ENCODE data around the gene KHDC4. TPM values are rescaled to one million over a fixed set of nuclear protein-coding genes. Genes with fewer than 3 reads are reported as not detected.
A peak's percentile ranks its signal among the peaks of the same experiment; 100 is the strongest.
"Not testable (repeated sequence)": the region's sequence is repeated elsewhere in the genome, so short reads cannot be mapped to it uniquely, and the experiment has no call there.

Gene KHDC4
- total RNA-seq, 4 donors from 2014 or later = 46.8 to 82.8 (median 67.7) TPM

DNA sequence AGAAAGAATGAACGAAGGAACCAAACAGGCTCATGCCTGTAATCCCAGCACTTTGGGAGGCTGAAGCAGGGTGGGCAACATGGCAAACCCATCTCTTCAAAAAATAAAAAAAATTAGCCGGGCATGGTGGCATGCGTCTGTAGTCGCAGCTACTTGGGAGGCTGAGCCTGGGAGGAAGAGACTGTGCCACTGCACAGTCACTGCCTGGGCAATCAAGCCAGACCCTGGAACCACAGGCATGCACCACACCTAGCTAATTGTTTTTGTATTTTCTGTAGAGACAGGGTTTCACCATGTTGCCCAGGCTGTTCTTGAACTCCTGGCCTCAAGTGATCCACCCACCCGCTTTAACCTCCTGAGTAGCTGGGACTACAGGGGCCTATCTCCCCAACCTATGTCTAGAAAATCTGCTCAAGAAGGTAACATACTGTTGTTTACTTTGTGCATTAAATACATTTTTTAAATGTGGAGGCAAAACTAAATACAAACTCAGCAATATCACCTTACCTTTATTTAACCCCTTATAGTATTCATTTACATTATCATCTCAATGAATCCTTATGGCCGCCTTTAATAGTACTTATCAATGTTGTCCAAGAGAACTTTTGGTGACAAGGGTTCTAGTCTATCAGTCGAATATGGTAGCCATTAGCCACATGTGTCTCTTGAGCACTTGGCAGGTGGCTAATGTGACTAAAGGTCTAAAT is 2.7 kb downstream of the KHDC4 start:
- H3K27ac ChIP-seq = no peak overlapping the region
- no peaks in the 10 kb centered on the region for H3K9me3 ChIP-seq
- H3K4me3 ChIP-seq = peak overlapping the region in 1 of 4 donors; percentile 22
- 56 to 58% methylated on average over 7 of the region's 7 CpGs for WGBS, 2 donors
- no peak for DNase-seq (ENCODE audit: low spot score in 2 of 2)
- H3K4me1 ChIP-seq = peaks cover 6 to 43% (median 38%) of the 10 kb centered on the region in 4 donors
- H3K27me3 ChIP-seq = no peaks in the 10 kb centered on the region
- TF ChIP-seq POLR2A (IDR thresholded peaks at IDR 0.05) = no peak
- no peak for TF ChIP-seq EP300 (IDR thresholded peaks at IDR 0.05)
- TF ChIP-seq, protein P1, sequence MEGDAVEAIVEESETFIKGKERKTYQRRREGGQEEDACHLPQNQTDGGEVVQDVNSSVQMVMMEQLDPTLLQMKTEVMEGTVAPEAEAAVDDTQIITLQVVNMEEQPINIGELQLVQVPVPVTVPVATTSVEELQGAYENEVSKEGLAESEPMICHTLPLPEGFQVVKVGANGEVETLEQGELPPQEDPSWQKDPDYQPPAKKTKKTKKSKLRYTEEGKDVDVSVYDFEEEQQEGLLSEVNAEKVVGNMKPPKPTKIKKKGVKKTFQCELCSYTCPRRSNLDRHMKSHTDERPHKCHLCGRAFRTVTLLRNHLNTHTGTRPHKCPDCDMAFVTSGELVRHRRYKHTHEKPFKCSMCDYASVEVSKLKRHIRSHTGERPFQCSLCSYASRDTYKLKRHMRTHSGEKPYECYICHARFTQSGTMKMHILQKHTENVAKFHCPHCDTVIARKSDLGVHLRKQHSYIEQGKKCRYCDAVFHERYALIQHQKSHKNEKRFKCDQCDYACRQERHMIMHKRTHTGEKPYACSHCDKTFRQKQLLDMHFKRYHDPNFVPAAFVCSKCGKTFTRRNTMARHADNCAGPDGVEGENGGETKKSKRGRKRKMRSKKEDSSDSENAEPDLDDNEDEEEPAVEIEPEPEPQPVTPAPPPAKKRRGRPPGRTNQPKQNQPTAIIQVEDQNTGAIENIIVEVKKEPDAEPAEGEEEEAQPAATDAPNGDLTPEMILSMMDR (IDR thresholded peaks at IDR 0.05) = no peak
- peaks cover 10 to 63% (median 17%) of the 10 kb centered on the region in 3 donors for H3K36me3 ChIP-seq

DNA sequence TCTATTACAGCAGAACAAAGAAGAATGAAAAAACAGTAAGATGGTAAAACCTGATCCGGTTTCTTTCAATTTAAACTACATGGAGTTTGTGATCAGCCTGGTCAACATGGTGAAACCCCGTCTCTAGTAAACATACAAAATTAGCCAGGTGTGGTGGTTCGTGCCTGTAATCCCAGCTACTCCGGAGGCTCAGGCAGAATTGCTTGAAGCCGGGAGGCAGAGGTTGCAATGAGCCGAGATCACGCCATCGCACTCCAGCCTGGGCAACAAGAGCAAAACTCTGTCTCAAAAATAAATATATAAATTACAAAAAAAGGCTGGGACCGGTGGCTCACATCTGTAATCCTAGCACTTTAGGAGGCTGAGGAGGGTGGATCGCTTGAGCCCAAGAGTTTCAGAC is 3.5 kb downstream of the KHDC4 start:
- H3K27ac ChIP-seq; H3K9me3 ChIP-seq; H3K27me3 ChIP-seq; DNase-seq (ENCODE audit: low spot score in 2 of 2): not testable (repeated sequence)
- WGBS, 2 donors = 62 to 74% methylated on average over 10 of the region's 10 CpGs
- H3K4me1 ChIP-seq = peaks cover 6 to 43% (median 38%) of the 10 kb centered on the region in 4 donors
- peak overlapping the region in 1 of 4 donors; percentile 22 for H3K4me3 ChIP-seq
- H3K36me3 ChIP-seq = peaks cover 11 to 70% (median 25%) of the 10 kb centered on the region in 3 donors

DNA sequence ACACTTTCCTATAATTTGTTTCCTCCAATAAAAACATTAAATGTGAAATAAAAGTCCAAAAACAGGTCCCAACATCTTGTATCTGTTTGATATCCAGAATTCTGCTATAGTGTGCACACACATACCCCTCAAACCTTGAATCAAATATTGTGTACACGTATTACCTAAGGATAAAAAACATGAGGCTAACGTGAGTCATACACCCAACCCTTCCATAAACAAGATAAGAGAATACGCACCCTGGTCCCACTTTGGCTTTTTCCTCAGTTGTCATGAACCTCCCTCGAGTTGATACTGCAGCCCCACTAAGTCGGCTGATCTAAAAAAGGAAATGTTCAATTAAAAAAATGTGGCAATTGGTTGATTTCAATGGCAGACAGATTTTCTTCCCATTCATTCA is 5.2 kb downstream of the KHDC4 start:
- H3K4me1 ChIP-seq = peaks cover 6 to 40% (median 35%) of the 10 kb centered on the region in 4 donors
- H3K27ac ChIP-seq = no peak overlapping the region
- no peak for DNase-seq (ENCODE audit: low spot score in 2 of 2)
- H3K27me3 ChIP-seq = no peaks in the 10 kb centered on the region
- 77% methylated on average over 5 of the region's 5 CpGs for WGBS, 2 donors
- H3K4me3 ChIP-seq = no peak overlapping the region
- TF ChIP-seq, protein P1 (IDR thresholded peaks at IDR 0.05) = no peak
- TF ChIP-seq POLR2A (IDR thresholded peaks at IDR 0.05) = no peak
- TF ChIP-seq EP300 (IDR thresholded peaks at IDR 0.05) = no peak
- no peaks in the 10 kb centered on the region for H3K9me3 ChIP-seq
- peaks cover 15 to 87% (median 40%) of the 10 kb centered on the region in 3 donors for H3K36me3 ChIP-seq

DNA sequence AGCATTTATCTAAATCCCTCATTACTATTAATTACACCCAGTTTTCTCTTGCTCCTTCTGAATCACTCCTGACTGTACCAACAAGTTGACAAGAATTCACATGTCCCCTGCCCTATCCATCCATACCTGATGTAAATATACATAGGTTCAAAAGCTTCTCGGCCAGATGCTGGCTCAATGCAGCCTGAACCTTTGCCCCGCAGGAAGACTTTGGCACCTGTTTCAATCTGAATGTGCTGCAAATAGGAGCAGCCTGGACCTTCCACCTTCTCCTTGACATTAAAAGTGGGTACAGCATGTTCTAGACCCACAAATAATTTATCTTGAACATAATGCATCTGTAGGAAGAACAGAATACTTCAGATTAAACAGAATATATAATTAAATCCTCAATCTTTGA is 8.7 kb downstream of the KHDC4 start:
- TF ChIP-seq, protein P1 (IDR thresholded peaks at IDR 0.05) = no peak
- TF ChIP-seq EP300 (IDR thresholded peaks at IDR 0.05) (no peak), POLR2A (IDR thresholded peaks at IDR 0.05) (no peak)
- no peak for DNase-seq (ENCODE audit: low spot score in 2 of 2)
- no peaks in the 10 kb centered on the region for H3K9me3 ChIP-seq
- H3K27me3 ChIP-seq = no peaks in the 10 kb centered on the region
- WGBS, 2 donors = 93 to 94% methylated on average over 2 of the region's 2 CpGs
- peaks cover 0 to 7% (median 4%) of the 10 kb centered on the region in 4 donors for H3K4me1 ChIP-seq
- no peak overlapping the region for H3K4me3 ChIP-seq
- H3K36me3 ChIP-seq = peaks cover 15 to 99% (median 62%) of the 10 kb centered on the region in 3 donors
- H3K27ac ChIP-seq = no peak overlapping the region

DNA sequence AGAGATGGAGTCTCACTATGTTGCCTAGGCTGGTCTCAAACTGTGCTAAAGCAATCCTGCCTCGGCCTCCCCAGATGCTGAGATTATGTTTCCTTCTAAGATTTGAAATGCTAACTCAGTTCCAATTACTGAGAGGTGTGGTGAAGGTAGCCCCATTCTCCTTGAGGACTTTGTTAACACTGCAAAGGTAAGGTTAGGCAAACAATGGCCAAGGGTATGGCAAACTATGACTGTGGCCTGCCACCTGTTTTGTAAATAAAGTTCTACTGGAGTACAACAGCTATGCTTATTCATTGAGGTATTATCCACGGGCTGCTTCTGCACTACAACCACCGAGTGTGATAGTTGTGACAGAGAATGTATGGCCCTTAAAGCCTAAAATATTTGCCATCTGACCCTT is 13.5 kb downstream of the KHDC4 start:
- Histone ChIP-seq H3K9me3 (no peaks in the 10 kb centered on the region), H3K4me1 (no peaks in the 10 kb centered on the region), H3K27me3 (no peaks in the 10 kb centered on the region), H3K4me3 (no peak overlapping the region), H3K36me3 (peaks cover 7 to 100% (median 72%) of the 10 kb centered on the region in 3 donors), H3K27ac (no peak overlapping the region)
- 92 to 95% methylated on average over 3 of the region's 3 CpGs for WGBS, 2 donors
- TF ChIP-seq POLR2A (IDR thresholded peaks at IDR 0.05) (no peak), EP300 (IDR thresholded peaks at IDR 0.05) (no peak)
- TF ChIP-seq, protein P1 (IDR thresholded peaks at IDR 0.05) = no peak
- no peak for DNase-seq (ENCODE audit: low spot score in 2 of 2)

All from tibial nerve (tissue), 4 donors.